Activated CD4-positive, alpha-beta T cell treated with anti-CD3 and anti-CD28 coated beads, Interleukin-2, amount 50 U/mL, for 16 hours (primary cell): ENCODE results near the gene KLF13.
A peak's percentile ranks its signal among the peaks of the same experiment; 100 is the strongest.

Experiments used
- DNase-seq: peaks from one replicate; pipeline ENCODE4 v3.0.0-alpha.2; 2020

The KLF13 gene

GRCh38 chr15:31385736-31386135 lies 59.1 kb downstream of the KLF13 start:
- DNase-seq = no peak

- no peak for DNase-seq
Observed at GRCh38 chr15:31387092-31387478, 60.5 kb downstream of the KLF13 start.

GRCh38 chr15:31387479-31388118 lies 61.0 kb downstream of the KLF13 start:
- no peak for DNase-seq

GRCh38 chr15:31389576-31389975 lies 62.9 kb downstream of the KLF13 start:
- DNase-seq = no peak

GRCh38 chr15:31390029-31390428 lies 63.4 kb downstream of the KLF13 start:
- DNase-seq = no peak

- DNase-seq = no peak
Observed at GRCh38 chr15:31390777-31391486, 64.3 kb downstream of the KLF13 start.

- DNase-seq = peak; percentile 65
Observed at GRCh38 chr15:31391687-31392671, 65.3 kb downstream of the KLF13 start.

- no peak for DNase-seq
Observed at GRCh38 chr15:31392761-31393401, 66.2 kb downstream of the KLF13 start.

GRCh38 chr15:31393444-31394091 lies 66.9 kb downstream of the KLF13 start:
- no peak for DNase-seq

GRCh38 chr15:31396881-31397560 lies 70.4 kb downstream of the KLF13 start:
- no peak for DNase-seq

GRCh38 chr15:31397851-31398661 lies 71.4 kb downstream of the KLF13 start:
- DNase-seq = no peak

- no peak for DNase-seq
Observed at GRCh38 chr15:31398677-31399301, 72.2 kb downstream of the KLF13 start.

- DNase-seq = no peak
Observed at GRCh38 chr15:31399544-31400171, 73.0 kb downstream of the KLF13 start.

GRCh38 chr15:31400222-31400927 lies 73.7 kb downstream of the KLF13 start:
- no peak for DNase-seq

GRCh38 chr15:31401282-31401681 lies 74.6 kb downstream of the KLF13 start:
- DNase-seq = no peak

GRCh38 chr15:31402003-31402402 lies 75.4 kb downstream of the KLF13 start:
- DNase-seq = no peak

- DNase-seq = no peak
Observed at GRCh38 chr15:31402511-31403056, 75.9 kb downstream of the KLF13 start.

- no peak for DNase-seq
Observed at GRCh38 chr15:31403096-31403495, 76.5 kb downstream of the KLF13 start.

- DNase-seq = no peak
Observed at GRCh38 chr15:31403606-31404005, 77.0 kb downstream of the KLF13 start.
